GM23248 (cell line): ENCODE results near the gene THNSL1.

Experiments used
- EZH2 ChIP-seq: fragments of 200-600 bp; sonication (generic); IDR thresholded peaks from 2 replicates; pipeline ENCODE4 v1.6.1; 2018; ENCODE audit warnings: antibody characterized with exemption, mild to moderate bottlenecking; ENCODE audit not compliant: insufficient read depth, poor library complexity, severe bottlenecking
- EZH2phosphoT487 ChIP-seq: fragments of 200-600 bp; sonication (generic); IDR thresholded peaks from 2 replicates; pipeline ENCODE4 v1.6.1; 2018; ENCODE audit warnings: antibody characterized with exemption, moderate library complexity, mild to moderate bottlenecking, low read depth; ENCODE audit not compliant: insufficient read depth

DNA sequence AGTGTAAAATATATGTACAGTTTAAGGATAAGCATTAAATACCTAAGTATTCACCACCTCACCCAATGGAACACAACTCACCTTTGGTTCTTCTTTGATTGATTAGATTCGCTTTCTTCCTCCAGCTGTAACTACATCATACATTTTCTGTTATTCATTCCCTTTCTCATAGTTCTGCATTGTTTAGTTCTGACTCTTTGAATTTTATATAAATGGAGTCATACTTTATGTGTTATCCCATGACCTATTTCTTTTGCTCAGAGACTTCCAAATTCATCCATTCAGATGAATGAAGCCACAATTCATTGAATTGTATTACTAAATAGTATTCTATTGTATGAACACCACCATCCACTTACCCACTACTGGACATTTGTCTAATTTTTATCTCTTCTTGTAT is 12.3 kb downstream of the THNSL1 start:
- no peak for TF ChIP-seq EZH2phosphoT487
- TF ChIP-seq EZH2: no peak
